Skeletal muscle satellite cell (primary cell): ENCODE results near the gene ELMO1.

Experiments used
- H3K27me3 ChIP-seq: 2 replicates; pipeline ENCODE4 v1.7.0; 2013; ENCODE audit warnings: low read length; ENCODE audit not compliant: control insufficient read depth, insufficient read depth
- H3K36me3 ChIP-seq: 2 replicates; pipeline ENCODE4 v1.7.0; 2013; ENCODE audit warnings: mild to moderate bottlenecking, control low read depth, low read length; ENCODE audit not compliant: insufficient read depth
- H3K4me1 ChIP-seq: 2 replicates; pipeline ENCODE4 v1.7.0; 2013; ENCODE audit warnings: low read length; ENCODE audit not compliant: control insufficient read depth, insufficient read depth
- H3K4me2 ChIP-seq: 2 replicates; pipeline ENCODE4 v1.7.0; 2013; ENCODE audit warnings: mild to moderate bottlenecking, low read length
- H3K4me3 ChIP-seq: 2 replicates; pipeline ENCODE4 v1.7.0; 2013; ENCODE audit warnings: low read length
- H3K9ac ChIP-seq: 2 replicates; pipeline ENCODE4 v1.7.0; 2013; ENCODE audit warnings: mild to moderate bottlenecking, low read depth, low read length, moderate library complexity
- H3K9me3 ChIP-seq: replicated peaks from 2 replicates; pipeline ENCODE4 v1.7.0; 2013; ENCODE audit warnings: mild to moderate bottlenecking, control low read depth, low read length

ELMO1 gene

GRCh38 chr7:37181550-37181932 is 267.1 kb downstream of the ELMO1 start:
- Histone ChIP-seq H3K9ac (no peak overlapping the region), H3K27me3 (peaks cover 10% of the 10 kb centered on the region), H3K4me1 (no peaks in the 10 kb centered on the region), H3K9me3 (no peaks in the 10 kb centered on the region), H3K4me3 (no peak overlapping the region), H3K36me3 (no peaks in the 10 kb centered on the region), H3K4me2 (no peak overlapping the region)

GRCh38 chr7:37180828-37181549 is 267.7 kb downstream of the ELMO1 start:
- no peak overlapping the region for H3K4me3 ChIP-seq
- no peaks in the 10 kb centered on the region for H3K4me1 ChIP-seq
- H3K27me3 ChIP-seq: peaks cover 10% of the 10 kb centered on the region
- H3K36me3 ChIP-seq: no peaks in the 10 kb centered on the region
- no peaks in the 10 kb centered on the region for H3K9me3 ChIP-seq
- H3K9ac ChIP-seq: no peak overlapping the region
- no peak overlapping the region for H3K4me2 ChIP-seq

GRCh38 chr7:37176079-37176478 is 272.6 kb downstream of the ELMO1 start:
- Histone ChIP-seq H3K36me3 (no peaks in the 10 kb centered on the region), H3K4me2 (no peak overlapping the region), H3K9ac (no peak overlapping the region)

GRCh38 chr7:37174460-37174859 is 274.2 kb downstream of the ELMO1 start:
- H3K9me3 ChIP-seq: no peaks in the 10 kb centered on the region
- no peaks in the 10 kb centered on the region for H3K36me3 ChIP-seq
- H3K4me3 ChIP-seq: no peak overlapping the region
- H3K27me3 ChIP-seq: no peaks in the 10 kb centered on the region
- no peaks in the 10 kb centered on the region for H3K4me1 ChIP-seq
- no peak overlapping the region for H3K4me2 ChIP-seq
- H3K9ac ChIP-seq: no peak overlapping the region

More at GRCh38 chr7:37176079-37176478, 272.6 kb downstream of the ELMO1 start:
- Histone ChIP-seq H3K4me3 (no peak overlapping the region), H3K4me1 (no peaks in the 10 kb centered on the region), H3K9me3 (no peaks in the 10 kb centered on the region), H3K27me3 (no peaks in the 10 kb centered on the region)

- no peak overlapping the region for H3K9ac ChIP-seq
- H3K4me3 ChIP-seq: no peak overlapping the region
- no peaks in the 10 kb centered on the region for H3K9me3 ChIP-seq
- no peak overlapping the region for H3K4me2 ChIP-seq
- no peaks in the 10 kb centered on the region for H3K4me1 ChIP-seq
- H3K27me3 ChIP-seq: no peaks in the 10 kb centered on the region
- H3K36me3 ChIP-seq: no peaks in the 10 kb centered on the region
Measured at GRCh38 chr7:37173670-37174069, 275.0 kb downstream of the ELMO1 start.

GRCh38 chr7:37162106-37162505 is 286.6 kb downstream of the ELMO1 start:
- Histone ChIP-seq H3K4me1 (no peaks in the 10 kb centered on the region), H3K27me3 (no peaks in the 10 kb centered on the region), H3K36me3 (no peaks in the 10 kb centered on the region), H3K4me2 (no peak overlapping the region), H3K9me3 (no peaks in the 10 kb centered on the region), H3K4me3 (no peak overlapping the region), H3K9ac (no peak overlapping the region)

- Histone ChIP-seq H3K9ac (no peak overlapping the region), H3K27me3 (no peaks in the 10 kb centered on the region), H3K4me2 (no peak overlapping the region), H3K4me1 (no peaks in the 10 kb centered on the region), H3K36me3 (no peaks in the 10 kb centered on the region), H3K4me3 (no peak overlapping the region), H3K9me3 (no peaks in the 10 kb centered on the region)
Measured at GRCh38 chr7:37160656-37161055, 288.0 kb downstream of the ELMO1 start.

- no peaks in the 10 kb centered on the region for H3K4me1 ChIP-seq
- H3K36me3 ChIP-seq: no peaks in the 10 kb centered on the region
- no peak overlapping the region for H3K4me3 ChIP-seq
- no peak overlapping the region for H3K4me2 ChIP-seq
- no peaks in the 10 kb centered on the region for H3K9me3 ChIP-seq
- no peak overlapping the region for H3K9ac ChIP-seq
- H3K27me3 ChIP-seq: no peaks in the 10 kb centered on the region
Measured at GRCh38 chr7:37153376-37153775, 295.3 kb downstream of the ELMO1 start.

GRCh38 chr7:37151741-37152413 is 296.8 kb downstream of the ELMO1 start:
- Histone ChIP-seq H3K27me3 (no peaks in the 10 kb centered on the region), H3K4me3 (no peak overlapping the region), H3K4me1 (no peaks in the 10 kb centered on the region), H3K4me2 (no peak overlapping the region), H3K9me3 (no peaks in the 10 kb centered on the region), H3K9ac (no peak overlapping the region), H3K36me3 (no peaks in the 10 kb centered on the region)

GRCh38 chr7:37150856-37151255 is 297.8 kb downstream of the ELMO1 start:
- no peak overlapping the region for H3K4me2 ChIP-seq
- no peaks in the 10 kb centered on the region for H3K36me3 ChIP-seq
- no peaks in the 10 kb centered on the region for H3K27me3 ChIP-seq
- H3K4me3 ChIP-seq: no peak overlapping the region
- no peaks in the 10 kb centered on the region for H3K9me3 ChIP-seq
- H3K4me1 ChIP-seq: no peaks in the 10 kb centered on the region
- H3K9ac ChIP-seq: no peak overlapping the region

- Histone ChIP-seq H3K9ac (no peak overlapping the region), H3K36me3 (no peaks in the 10 kb centered on the region), H3K9me3 (no peaks in the 10 kb centered on the region), H3K4me1 (no peaks in the 10 kb centered on the region), H3K4me2 (no peak overlapping the region), H3K4me3 (no peak overlapping the region), H3K27me3 (no peaks in the 10 kb centered on the region)
Measured at GRCh38 chr7:37150180-37150579, 298.5 kb downstream of the ELMO1 start.

GRCh38 chr7:37149773-37150124 is 298.9 kb downstream of the ELMO1 start:
- Histone ChIP-seq H3K27me3 (no peaks in the 10 kb centered on the region), H3K4me2 (no peak overlapping the region), H3K36me3 (no peaks in the 10 kb centered on the region), H3K4me1 (no peaks in the 10 kb centered on the region), H3K9ac (no peak overlapping the region), H3K4me3 (no peak overlapping the region), H3K9me3 (no peaks in the 10 kb centered on the region)
